SH-SY5Y (cell line): ENCODE data around the gene ROR1.

Experiments used
- GATA2 ChIP-seq: IDR thresholded peaks from 2 replicates; pipeline ENCODE4 v1.6.1; 2011; ENCODE audit warnings: mild to moderate bottlenecking, low read depth, low read length
- GATA3 ChIP-seq: IDR thresholded peaks from 2 replicates; pipeline ENCODE4 v1.6.1; 2011; ENCODE audit warnings: low read depth, mild to moderate bottlenecking, low read length, moderate library complexity

Gene ROR1

GRCh38 chr1:63821091-63822005 lies 47.5 kb downstream of the ROR1 start:
- no peak for TF ChIP-seq GATA2
- TF ChIP-seq GATA3: no peak

- TF ChIP-seq GATA3 (no peak), GATA2 (no peak)
Measured at GRCh38 chr1:63822540-63822939, 48.7 kb downstream of the ROR1 start.

- TF ChIP-seq GATA3: no peak
- no peak for TF ChIP-seq GATA2
Measured at GRCh38 chr1:63824451-63824850, 50.6 kb downstream of the ROR1 start.

- TF ChIP-seq GATA3 (no peak), GATA2 (no peak)
Measured at GRCh38 chr1:63825111-63825510, 51.3 kb downstream of the ROR1 start.

- TF ChIP-seq GATA2 (no peak), GATA3 (no peak)
Measured at GRCh38 chr1:63827411-63828321, 53.8 kb downstream of the ROR1 start.

- TF ChIP-seq GATA2 (no peak), GATA3 (no peak)
Measured at GRCh38 chr1:63828322-63829044, 54.7 kb downstream of the ROR1 start.

GRCh38 chr1:63829349-63830327 lies 55.8 kb downstream of the ROR1 start:
- TF ChIP-seq GATA3 (no peak), GATA2 (no peak)

GRCh38 chr1:63831409-63831808 lies 57.6 kb downstream of the ROR1 start:
- TF ChIP-seq GATA3: no peak
- TF ChIP-seq GATA2: no peak

GRCh38 chr1:63833363-63834119 lies 59.7 kb downstream of the ROR1 start:
- TF ChIP-seq GATA3 (no peak), GATA2 (no peak)

- TF ChIP-seq GATA2: no peak
- TF ChIP-seq GATA3: no peak
Measured at GRCh38 chr1:63835128-63835527, 61.3 kb downstream of the ROR1 start.

GRCh38 chr1:63836374-63836773 lies 62.6 kb downstream of the ROR1 start:
- no peak for TF ChIP-seq GATA2
- TF ChIP-seq GATA3: no peak

- TF ChIP-seq GATA2: no peak
- TF ChIP-seq GATA3: no peak
Measured at GRCh38 chr1:63836830-63837229, 63.0 kb downstream of the ROR1 start.

GRCh38 chr1:63843010-63843409 lies 69.2 kb downstream of the ROR1 start:
- TF ChIP-seq GATA3 (no peak), GATA2 (no peak)
